HG03045 (cell line): ENCODE results near the gene PDIA6.

ENCODE experiments used
- ATAC-seq: cut with Tn5 transposase; IDR thresholded peaks from one replicate; pipeline ENCODE4 v1.9.1; 2021; ENCODE audit warnings: mild to moderate bottlenecking, moderate library complexity; ENCODE audit not compliant: unreplicated experiment

The PDIA6 gene, protein sequence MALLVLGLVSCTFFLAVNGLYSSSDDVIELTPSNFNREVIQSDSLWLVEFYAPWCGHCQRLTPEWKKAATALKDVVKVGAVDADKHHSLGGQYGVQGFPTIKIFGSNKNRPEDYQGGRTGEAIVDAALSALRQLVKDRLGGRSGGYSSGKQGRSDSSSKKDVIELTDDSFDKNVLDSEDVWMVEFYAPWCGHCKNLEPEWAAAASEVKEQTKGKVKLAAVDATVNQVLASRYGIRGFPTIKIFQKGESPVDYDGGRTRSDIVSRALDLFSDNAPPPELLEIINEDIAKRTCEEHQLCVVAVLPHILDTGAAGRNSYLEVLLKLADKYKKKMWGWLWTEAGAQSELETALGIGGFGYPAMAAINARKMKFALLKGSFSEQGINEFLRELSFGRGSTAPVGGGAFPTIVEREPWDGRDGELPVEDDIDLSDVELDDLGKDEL

DNA sequence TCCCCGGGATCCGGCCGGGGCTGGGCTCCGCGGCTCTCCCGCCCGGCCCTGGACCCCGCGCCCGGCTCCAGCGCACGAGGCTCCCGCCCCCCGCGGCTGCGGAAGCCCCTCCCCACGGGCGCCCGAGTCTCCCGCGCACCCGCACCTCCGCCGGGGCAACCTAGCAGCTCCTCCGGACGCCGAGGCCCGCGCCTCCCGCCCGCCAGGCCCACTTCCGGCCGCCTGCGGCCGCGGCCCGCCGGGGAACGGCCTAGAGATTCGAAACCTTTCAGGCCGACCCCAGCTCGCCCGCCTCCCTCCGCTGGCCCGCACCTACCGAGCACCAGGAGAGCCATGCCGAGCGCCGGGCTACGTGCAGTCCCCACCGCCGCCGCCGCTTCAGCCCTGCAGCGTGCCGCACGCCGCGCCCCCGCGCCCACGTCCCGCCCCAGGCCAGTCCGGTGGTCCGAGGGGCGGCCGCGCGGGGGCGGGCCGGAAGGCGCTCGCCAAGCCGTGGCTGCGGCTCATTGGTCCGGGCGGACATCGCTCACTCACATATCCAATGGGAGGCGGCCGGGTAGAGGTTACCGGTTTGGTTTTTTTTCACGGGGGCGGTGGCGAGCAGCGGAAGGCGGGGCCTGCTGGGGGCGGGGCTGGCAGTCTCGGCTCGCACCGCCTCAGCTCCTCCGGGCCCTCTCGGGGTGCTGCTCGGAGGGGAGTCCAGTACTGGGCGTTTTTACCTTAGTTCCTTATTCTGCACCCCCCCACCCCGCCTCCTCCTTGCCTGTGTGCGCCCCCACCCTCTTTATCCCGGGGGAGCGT is at the start of gene PDIA6:
TSS of gene PDIA6 (minus strand) at position 424 of the 801 bp plus-strand sequence. CDS start at position 335, 89 bp downstream.
- peak; percentile 92 for ATAC-seq

DNA sequence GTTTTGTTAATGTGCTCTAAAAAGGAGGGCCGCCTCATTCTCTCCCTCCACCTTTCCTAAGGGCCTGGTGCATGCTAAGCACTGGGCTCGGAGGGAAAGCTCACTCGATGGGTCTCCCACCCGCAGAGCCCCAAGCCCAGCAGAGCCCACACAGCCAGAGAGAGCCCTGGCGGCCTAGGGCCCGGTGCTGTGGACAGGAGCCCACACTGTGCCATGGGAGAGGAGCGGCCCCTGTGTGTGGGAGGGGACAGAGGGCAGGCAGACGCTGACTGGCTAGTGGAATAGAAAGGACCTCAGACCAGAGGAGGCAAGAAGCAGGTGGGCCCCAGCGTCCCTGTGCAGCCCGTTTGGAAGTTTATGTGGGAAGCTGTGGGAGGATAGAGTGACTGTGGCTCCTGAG is 49.7 kb upstream of the PDIA6 start:
- ATAC-seq: no peak

DNA sequence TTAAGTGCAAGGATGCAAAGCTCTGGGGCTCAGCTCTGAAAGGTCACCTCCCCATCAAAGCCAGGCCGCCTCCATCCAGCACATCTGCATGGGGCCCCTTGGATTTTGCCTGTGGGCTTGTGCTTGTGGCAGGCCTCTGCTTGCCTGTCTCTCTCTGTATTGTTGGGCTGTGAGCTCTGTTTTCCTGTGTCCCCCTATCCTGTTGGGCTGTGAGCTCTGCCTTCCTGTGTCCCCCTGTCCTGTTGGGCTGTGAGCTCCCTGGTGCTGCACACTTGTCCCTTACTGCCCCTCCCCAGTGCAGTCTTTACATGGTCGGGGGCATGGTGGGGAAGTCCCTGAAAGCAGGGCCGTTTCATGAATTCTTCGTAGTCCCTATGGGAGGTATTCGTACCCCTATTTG is 49.2 kb upstream of the PDIA6 start:
- ATAC-seq: no peak

DNA sequence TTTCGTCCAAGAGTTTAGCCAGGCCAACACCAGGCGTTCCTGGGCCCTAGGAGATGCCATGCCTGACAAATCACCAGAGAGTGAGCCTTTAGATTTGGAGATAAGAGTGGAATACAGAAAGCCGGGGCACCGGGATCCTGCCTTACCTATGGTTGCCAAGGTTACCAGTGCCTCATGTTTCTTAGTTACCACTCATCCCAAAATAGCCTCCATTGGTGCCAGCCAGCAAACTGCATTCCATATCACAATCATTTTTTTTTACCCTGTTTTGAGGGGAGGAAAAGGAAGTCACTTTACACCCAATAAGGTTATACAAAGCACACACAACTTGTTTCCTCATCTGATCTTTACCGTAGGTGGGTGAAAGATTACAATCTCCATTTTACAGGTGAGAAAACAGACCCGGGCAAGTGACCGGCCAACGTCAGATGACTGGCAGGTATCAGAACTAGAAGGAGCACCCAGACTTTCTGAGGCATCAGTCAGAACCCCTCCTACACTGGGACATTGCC is 48.3 kb upstream of the PDIA6 start:
- ATAC-seq: no peak

DNA sequence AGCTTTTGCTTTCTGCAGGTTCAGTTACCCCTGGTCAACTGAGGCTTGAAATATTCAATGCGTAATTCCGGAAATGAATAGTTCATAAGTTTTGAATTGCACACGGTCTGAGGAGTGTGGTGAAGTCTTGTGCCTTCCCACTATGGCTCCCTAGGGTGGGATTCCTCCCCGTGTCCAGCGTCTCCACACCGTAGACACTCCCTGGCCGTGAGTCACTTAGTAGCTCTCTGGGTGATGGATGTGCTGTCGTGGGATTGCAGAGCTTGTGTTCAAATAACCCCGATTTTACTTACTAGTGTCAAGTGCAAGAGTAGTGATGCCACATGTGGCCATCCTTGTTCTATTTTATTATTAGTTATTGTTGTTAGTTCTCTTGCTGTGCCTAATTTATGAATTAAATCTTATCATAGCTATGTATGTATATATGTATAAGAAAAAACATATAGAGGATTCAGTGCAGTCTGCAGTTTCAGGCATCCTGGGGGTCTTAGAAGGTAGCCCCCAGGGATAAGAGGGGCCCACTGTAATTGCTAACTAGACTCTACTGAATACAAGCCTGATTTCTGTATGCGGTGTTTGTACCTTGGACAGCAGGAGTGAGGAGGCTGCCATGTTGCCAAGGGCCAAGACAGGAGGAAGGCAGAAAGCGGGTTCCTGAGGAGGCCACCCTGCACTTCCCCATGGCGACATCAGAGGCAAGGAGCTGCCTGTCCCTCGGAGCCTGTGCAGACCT is 47.7 kb upstream of the PDIA6 start:
- ATAC-seq: no peak

DNA sequence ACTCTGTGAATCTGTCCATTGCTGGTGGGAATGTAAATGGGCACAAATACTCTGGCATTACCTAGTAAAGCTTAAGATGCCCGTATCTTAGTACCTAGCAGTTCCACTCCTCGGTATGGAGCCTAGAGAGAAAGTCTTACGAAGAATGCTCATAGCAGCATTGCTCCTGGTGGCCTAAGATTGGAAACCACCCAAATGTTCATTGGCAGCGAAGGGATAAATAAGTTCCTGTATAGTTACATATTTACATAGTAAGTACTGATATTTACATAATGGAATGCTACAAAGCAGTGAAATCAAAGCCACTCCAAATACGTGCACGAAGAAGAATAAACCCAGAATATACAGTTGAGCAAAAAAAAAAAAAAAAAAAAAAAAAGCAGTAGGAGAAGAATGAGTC is 46.7 kb upstream of the PDIA6 start:
- ATAC-seq: no peak

DNA sequence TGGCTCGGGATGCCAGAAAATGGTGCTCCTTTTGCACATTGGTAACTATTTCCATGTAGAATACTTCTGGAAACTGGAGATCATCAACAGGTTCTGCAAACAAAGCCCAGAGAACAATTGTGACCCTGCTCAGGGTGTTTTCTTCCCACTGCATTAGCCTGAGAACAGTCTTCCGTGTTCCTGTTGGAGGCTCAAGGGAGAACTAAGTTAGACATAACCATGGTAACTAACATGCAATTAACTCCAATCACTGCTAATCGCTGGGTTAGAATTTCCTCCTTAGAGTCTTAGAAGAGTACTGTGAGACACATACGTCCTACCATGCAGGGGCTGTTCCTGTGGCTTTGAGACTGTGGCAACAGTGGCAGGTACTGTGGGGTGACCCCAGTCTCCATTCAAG is 36.0 kb upstream of the PDIA6 start:
- no peak for ATAC-seq

DNA sequence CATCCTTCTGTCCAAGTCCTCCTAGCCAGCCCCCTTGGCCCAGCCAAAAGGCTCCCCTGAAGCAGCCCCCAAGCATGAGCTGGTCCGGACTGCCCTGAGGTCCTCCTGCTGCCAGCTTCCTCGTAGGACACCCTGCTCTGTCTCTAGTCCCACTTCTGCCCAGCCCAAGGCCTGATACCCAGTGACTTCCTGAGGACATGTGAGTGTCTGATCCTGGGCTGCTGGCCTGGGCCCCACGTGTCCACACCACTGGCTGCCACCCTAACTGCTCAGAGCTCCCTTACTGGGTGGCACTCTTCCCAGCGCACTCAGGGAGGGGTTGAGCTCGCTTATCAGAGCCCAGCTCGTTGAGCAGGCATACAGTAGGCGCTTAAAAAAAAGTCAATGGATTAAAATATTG is 34.4 kb upstream of the PDIA6 start:
- ATAC-seq: no peak

DNA sequence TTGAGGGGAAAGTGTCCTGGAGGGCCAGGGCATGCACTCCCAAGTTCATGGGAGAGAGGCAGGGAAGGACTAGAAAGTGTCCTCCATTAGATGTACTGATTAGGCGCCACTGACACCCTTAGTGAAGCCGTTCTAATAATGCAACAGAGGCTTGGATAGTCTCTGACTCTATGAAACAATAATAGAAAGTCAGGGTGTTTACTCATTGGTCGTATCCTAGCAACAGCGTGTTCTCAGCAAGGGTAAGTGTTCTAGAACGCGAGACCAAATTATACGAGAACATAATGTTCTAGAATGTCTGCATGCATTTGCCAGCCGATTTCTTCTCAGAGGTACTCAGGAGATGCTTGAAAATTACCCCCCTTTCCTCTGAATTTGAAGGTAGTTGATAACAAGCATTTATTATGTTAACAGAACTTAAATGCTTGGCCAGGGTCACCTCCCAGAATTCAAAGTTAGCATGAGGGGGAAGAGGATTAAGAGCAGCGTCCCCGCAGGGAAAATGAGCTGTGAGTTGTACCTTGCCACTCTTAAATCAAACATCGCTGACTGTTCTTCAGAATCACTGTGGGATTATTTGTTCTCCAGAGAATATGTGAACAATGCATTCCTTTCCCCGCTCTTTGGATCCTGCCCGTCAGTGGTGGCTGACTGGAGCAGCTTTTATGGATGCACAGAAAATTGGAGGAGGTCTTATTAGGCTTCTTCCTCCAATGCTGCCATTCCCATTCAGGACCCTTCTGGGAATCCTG is 33.7 kb upstream of the PDIA6 start:
- ATAC-seq: no peak

DNA sequence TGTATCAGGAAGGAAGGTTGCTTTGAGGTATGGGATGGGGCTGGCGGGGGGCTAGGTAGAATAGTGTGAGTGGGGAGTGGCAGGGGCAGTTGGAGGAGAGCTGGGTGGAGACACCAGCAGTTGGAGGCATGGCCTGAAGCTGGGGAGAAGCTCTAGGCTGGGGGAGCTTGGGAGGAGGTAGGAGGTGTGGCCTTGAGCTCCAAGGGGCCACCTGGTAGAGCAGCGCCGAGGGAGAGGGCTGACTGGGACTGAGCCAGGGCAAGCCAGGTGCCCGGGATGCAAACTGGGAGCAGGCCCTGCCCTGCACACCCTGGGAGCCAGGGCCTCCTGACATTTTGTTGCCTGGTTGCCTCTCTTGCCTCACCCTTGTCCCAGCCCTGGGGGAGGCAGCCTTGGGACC is 33.1 kb upstream of the PDIA6 start:
- no peak for ATAC-seq

DNA sequence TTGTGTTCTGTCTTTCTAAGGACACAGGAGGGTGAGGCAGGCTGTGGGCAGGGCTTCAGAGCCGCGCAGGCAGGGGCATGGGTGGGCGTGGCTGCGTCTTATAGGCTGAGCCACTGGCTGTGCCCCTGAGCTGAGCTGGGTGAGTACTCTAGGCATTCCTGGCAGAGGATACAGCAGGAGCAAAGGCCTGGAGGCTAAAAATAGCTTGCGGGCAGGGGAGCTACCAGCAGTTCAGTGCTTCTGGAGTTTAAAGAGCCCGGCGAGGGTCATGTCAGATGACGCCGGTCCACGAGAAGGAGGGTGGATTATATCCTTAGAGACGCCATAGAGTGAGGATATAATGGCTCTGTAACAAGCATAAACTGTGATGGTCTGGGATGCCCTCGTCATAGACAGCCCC is 31.5 kb upstream of the PDIA6 start:
- no peak for ATAC-seq

DNA sequence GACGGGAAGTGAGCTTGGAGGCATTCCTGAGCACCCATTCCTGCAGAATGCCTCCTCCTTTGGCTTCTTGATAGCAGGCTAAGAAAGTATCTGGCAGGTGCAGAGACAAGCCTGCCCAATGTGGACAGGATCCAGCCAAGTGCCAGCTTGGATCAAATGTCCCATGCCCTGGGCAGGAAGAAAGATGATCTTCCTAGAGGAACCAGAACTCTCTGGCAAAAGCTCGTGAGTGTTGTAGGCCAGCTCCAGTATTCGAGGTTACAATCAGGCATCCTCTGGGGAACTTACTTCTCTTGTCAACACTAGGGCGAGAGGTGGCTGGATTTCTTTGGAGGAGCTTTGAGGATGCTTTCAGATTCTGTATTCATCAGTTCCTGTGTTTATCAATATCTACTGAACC is 29.9 kb upstream of the PDIA6 start:
- no peak for ATAC-seq

DNA sequence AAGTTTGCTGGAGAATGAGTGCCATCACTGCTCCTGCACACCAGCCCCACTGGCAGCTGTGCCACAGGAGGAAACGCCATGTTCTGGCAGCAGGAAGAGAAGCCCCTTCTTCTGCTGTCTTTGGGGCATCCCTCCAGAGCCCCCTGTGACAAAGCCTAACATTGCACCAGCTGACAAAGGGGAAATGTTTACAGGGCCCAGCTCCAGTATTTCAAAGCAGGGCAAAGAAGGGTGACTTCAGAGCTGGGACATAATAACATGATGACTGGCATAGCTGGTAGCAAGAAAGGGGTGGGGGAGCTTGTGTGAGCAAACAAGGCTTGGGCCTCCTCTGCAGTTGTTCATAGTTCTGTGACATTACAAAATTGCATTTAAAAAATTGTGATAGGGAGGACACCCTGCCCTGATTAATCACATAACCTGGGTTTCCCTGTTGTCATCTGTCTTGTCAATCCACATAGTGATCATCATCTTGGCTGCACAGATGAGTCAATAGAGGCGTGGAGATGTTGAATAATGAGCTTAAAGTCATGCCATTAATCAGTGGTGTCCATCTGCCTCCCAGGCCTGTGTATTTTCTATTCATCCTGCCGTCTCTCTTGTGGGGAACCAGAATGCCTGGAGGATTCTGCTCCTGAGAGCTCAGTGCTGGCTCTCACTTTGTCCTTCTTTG is 29.1 kb upstream of the PDIA6 start:
- ATAC-seq: no peak

DNA sequence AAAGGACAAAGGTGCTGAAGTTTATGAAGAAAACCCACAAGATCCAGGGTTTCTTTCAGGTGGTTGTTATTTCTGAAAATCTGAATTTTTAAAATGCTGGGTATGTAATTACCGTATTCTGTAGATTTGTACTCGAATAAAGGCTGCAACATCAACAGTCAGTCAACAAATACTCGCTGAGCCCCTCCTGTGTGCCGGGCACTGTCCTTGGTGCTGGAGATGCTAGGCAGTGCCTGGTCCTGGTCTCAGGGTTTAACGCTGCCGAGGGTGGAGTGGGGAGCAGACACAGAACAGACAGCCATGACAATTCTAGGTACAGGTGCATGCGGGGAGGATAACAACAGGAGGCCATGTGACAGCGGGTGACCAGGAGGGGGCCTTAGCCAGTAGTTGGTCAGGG is 27.2 kb upstream of the PDIA6 start:
- no peak for ATAC-seq

DNA sequence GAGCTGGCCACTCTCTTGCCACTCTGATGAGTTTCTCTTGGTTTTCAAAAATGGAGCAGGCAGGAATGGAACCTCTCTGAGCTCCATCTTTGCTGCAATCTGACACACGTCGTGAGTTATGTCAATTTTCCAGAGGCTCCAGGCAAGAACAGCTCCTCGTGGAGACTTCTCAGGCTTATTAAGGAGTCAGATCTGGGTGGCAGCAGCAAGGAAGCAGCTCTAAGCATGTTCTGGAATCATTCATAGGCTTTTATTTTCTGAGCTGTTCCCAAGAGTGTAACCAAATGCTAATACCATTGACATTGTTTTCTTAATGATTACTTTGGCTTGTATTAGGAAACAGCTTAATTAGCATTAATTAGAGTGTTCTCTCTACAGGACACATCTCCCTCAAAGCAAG is 26.1 kb upstream of the PDIA6 start:
- no peak for ATAC-seq

DNA sequence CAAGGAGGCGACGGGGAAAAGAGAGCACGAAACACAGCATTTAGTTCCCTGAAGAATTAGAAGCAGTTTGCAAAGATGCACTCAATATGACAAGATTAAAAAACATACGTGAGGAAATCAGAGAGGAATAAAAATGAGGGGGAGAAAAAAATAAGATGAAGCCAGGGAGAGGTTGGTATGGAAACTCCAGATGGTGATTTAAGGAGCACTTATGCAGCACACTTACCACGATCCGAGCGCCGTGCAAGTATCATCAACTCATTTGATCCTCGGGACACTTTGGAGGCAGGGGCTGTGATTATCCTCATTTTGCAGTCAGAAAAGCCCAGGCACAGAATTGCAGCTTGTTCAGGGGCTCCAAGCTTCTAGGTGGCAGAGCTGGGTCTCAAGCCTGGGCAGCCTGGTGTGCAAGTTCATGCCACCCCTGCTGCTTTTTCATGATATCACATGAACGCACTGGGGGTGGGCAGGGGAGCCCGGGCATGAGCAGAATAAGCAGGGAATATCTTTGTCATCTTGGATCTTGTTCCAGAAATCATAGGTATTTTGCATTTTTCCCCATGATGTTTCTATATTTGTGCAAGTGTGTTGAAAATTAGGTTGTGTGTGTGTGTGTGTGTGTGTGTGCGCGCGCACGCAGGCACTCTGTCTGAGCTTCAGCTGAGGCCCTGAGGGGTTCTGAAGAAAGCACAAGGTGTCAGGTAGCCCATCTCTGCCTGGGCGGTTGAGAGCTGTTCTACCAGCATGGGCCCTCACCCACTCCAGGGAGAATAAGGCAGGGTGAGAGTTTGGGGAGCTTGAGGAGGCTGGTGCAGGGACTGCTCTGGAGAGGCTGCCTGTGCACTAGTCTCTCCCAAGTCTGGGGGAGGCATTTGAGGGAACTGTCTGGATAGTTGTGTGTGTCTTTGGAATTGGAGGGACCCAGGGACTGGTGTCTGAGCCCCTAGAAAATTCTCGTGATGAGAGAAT is 25.0 kb upstream of the PDIA6 start:
- no peak for ATAC-seq

DNA sequence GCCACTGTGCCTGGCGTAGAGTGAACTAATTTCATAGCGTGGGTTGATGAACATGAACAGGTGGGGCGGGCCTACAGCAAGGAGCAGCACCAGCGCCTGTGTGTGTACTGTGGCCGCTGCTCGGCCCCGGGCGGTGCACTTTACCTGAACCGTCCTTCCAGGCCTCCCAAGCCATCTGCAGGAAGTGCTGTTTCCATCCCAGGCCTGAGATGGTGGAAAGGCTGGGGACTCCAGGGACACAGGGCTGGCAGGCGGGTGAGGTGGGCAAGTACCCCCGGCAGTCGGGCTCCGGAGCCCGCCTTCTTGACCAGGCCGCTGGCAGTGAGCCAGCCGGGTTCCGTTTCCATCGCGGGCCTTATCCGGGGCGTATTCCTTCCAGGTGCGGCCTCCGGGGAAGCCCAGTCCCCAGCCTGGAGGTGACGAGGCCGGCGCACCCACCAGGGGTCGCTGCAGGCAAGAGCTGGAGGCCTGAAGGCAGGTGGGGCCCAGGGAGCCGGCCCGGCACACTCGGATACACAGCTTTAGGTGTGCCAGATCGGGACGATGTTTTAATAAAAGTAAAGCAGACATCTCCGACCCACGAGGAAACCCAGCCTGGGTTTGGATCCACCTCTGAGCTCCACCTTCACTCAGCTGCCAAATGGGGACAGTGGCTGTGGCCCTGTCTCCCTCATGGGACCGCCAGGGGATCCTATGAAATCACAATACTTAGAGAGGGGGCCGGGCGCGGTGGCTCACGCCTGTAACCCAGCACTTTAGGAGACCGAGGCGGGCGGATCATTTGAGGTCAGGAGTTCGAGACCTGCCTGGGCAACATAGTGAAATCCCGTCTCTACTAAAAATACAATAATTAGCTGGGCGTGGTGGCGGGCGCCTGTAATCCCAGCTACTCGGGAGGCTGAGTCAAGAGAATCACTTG is 22.7 kb upstream of the PDIA6 start:
- peak; percentile 53 for ATAC-seq
